Epithelial cell of esophagus (primary cell): ENCODE measurements around the gene TAF11L9.
"Not testable (repeated sequence)": the region's sequence is repeated elsewhere in the genome, so short reads cannot be mapped to it uniquely, and the experiment has no call there.

Experiments
- DNase-seq: peaks from one replicate; pipeline ENCODE4 v3.0.0; 2010; ENCODE audit warnings: low read depth
- H3K4me3 ChIP-seq: 2 replicates; pipeline ENCODE4 v1.5.1; 2011; ENCODE audit warnings: mild to moderate bottlenecking, low read length, control low read depth
- TF ChIP-seq, protein P1 (sequence below): IDR thresholded peaks from 2 replicates; pipeline ENCODE4 v1.5.1; 2011; ENCODE audit warnings: low read depth, mild to moderate bottlenecking, low read length, control low read depth, inconsistent platforms; ENCODE audit not compliant: insufficient read depth; ENCODE audit errors: missing control alignments

Gene TAF11L9

DNA sequence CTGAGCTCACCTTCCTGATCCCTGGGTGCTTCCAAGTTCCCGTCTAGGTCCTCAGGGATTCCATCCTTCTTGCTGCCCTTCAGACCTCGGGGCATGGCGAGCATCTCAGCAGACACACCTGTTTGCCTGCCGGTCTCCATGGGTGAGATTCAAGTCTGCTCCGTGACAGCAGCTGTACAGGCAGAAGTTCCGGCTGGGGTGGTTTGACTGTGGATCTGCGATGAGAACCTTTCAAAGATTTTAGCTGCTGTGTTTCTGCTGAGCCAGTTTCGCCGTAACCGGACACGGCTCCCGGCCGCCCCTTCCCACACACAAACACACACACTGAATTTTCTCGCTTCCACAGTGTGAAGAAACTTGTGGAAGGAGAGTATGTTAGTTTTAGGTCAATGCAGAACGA, at the start of gene TAF11L9:
TAF11L9 (minus strand) TSS at position 140 of the 400 bp plus-strand sequence.
- H3K4me3 ChIP-seq, DNase-seq: not testable (repeated sequence)

DNA sequence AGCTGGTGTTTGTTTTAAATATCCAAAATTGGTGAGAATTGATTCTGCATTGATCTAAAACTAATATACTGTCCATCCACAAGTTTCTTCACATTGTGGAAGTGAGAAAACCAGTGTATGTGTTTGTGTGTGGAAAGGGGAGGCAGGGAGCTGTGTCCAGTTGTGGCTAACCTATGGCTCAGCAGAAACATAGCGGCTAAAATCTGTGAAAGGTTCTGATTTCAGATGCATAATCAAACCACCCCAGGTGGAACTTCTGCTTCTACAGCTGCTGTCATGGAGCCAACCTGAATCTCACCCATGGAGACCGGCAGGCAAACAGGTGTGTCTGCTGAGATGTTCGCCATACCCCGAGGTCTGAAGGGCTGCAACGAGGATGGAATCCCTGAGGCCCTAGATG, 40.0 kb upstream of the TAF11L9 start, which contains the start of gene TAF11L14:
TAF11L14 (plus strand) TSS at position 301 of the 400 bp plus-strand sequence.
- H3K4me3 ChIP-seq = no peak within 1 kb of the TSS
- no peak for DNase-seq
- TF ChIP-seq, protein P1, sequence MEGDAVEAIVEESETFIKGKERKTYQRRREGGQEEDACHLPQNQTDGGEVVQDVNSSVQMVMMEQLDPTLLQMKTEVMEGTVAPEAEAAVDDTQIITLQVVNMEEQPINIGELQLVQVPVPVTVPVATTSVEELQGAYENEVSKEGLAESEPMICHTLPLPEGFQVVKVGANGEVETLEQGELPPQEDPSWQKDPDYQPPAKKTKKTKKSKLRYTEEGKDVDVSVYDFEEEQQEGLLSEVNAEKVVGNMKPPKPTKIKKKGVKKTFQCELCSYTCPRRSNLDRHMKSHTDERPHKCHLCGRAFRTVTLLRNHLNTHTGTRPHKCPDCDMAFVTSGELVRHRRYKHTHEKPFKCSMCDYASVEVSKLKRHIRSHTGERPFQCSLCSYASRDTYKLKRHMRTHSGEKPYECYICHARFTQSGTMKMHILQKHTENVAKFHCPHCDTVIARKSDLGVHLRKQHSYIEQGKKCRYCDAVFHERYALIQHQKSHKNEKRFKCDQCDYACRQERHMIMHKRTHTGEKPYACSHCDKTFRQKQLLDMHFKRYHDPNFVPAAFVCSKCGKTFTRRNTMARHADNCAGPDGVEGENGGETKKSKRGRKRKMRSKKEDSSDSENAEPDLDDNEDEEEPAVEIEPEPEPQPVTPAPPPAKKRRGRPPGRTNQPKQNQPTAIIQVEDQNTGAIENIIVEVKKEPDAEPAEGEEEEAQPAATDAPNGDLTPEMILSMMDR = no peak

DNA sequence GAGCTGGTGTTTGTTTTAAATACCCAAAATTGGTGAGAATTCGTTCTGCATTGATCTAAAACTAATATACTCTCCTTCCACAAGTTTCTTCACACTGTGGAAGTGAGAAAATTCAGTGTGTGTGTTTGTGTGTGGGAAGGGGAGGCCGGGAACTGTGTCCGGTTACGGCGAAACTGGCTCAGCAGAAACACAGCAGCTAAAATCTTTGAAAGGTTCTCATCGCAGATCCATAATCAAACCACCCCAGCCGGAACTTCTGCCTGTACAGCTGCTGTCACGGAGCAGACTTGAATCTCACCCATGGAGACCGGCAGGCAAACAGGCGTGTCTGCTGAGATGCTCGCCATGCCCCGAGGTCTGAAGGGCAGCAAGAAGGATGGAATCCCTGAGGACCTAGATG, 37.6 kb upstream of the TAF11L9 start, which contains the start of gene TAF11L13:
TAF11L13 (plus strand) TSS at position 301 of the 400 bp plus-strand sequence.
- DNase-seq, H3K4me3 ChIP-seq: not testable (repeated sequence)

DNA sequence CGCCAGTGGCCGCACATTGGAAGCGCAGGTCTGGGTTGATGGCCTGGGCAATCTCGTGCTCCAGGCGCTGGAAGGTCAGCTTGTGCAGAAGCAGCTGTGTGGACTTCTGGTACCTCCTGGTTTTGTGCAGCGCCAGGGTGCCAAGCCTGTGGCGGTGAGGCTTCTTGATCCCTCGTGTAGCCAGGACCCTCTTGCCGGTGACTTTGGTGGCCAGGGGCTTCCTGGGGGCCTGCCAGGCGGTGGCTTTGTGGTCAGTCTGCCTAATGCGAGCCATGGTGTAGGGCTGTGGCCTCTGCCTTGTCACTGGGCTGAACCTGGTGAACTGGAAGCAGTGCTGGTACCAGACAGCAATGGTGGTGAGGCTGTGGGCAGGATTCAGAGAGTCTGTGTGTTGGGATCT, 31.5 kb upstream of the TAF11L9 start:
- H3K4me3 ChIP-seq = no peak overlapping the region
- DNase-seq = no peak
- TF ChIP-seq, protein P1 = no peak

DNA sequence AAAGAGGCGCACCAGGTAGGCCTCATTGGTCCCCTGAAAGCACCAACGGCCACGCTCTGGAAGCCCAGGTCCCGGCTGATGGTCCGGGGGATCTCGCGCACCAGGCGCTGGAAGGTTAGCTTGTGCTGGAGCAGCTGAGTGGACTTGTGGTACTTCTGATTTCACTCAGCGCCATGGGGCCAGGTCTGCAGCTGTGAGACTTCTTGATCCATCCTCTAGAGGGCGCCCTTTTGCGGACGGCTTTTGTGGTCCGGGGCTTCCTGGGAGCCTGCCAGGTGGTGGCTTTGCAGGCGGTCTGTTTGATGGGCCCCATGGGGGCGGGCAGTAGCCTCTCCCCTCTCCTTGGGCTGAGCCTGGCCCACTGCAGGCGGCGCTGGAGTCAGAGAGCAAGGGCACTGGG, 26.4 kb upstream of the TAF11L9 start:
- TF ChIP-seq, protein P1 = no peak
- H3K4me3 ChIP-seq = no peak overlapping the region
- no peak for DNase-seq

DNA sequence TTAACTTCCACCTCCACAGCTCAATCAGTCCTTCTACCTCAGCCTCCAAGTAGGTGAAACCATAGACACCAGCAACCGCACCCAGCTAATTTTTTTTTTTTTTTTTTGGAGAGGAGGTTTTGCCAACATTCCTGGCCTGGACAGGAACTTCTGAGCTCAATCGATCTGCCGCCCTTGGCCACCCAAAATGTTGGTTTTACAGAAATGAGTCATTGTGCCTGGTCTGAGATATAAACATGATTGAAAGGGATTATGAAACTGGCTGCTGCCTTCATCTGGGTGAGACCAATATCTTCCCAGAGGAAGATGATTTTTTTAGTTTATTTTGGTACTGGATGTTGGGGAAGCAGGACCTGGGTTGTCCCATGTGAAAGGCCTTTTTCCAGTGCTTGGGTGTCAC, 25.2 kb upstream of the TAF11L9 start:
- DNase-seq = no peak
- H3K4me3 ChIP-seq = no peak overlapping the region
- TF ChIP-seq, protein P1 = no peak

DNA sequence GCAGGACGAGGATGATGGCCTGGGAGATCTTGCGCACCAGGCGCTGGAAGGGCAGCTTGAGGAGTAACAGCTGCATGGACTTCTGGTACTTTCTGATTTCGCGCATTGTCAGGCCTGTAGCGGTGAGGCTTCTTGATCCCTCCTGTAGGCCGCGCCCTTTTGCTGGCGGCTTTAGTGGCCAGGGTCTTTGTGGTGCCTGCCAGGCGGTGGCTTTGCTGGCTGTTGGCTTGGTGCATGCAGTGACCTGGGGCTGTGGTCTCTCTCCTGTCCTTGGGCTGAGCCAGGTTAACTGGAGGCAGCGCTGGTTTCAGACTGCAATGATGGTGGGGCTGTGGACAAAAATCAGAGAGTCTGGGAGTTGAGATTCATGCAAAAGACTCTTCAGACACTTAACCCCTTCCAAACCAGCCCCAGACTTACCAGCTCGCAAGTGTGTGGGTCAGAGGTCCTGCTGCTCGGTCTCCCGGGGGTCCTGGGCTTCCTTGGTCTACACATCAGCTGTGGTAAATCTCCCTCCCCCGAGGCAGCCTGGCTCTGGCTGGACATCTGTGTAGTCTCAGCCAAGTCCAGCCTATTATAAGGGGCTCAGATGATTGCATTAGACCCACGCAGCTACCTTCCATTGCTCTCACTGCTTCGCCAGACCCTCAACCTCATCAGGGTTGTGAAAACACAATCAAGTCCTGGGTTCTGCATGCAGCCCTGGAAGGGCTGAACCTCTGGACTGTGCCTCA, 20.8 kb upstream of the TAF11L9 start:
- TF ChIP-seq, protein P1 = no peak
- no peak overlapping the region for H3K4me3 ChIP-seq
- no peak for DNase-seq

DNA sequence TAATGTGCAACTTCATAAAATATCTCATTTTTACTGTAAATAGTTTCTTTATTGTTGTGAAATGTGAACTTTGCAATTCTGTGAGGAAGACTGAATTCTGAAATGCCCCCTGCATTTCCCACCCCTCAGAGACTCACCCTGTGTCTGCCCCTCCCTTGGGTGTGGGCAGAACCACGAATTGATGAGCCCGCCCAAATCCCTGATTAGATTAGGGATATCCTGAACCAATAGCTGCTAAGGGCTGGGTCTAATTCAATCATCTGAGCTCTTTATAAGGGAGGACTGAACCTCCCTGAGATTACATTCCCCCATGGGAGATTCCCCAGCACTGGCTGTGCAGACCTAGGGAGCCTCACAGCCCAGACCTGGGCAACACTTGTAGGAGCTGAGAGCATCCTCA, 15.9 kb upstream of the TAF11L9 start, which contains the start of gene TAF11L12:
TAF11L12 (plus strand) TSS at position 301 of the 400 bp plus-strand sequence.
- H3K4me3 ChIP-seq, DNase-seq: not testable (repeated sequence)

DNA sequence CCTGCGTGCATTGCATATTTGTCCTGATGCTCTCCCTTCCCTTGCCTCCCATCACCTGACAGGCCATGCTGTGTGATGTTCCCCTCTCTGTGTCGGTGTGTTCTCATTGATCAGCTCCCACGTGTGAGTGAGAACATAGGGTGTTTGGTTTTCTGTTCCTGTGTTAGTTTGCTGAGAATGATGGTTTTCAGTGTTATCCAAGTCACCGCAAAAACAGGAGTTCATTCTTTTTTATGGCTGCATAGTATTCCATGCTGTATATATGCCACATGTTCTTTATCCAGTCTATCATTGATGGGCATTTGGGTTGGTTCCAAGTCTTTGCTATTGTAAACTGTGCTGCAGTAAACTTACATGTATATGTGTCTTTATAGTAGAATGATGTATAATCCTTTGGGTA, 13.3 kb upstream of the TAF11L9 start:
- not testable (repeated sequence) for H3K4me3 ChIP-seq, DNase-seq
